Transverse colon (tissue), 4 donors: ENCODE results near the gene PARD6B. TPM values are rescaled to one million over a fixed set of nuclear protein-coding genes. Genes with fewer than 3 reads are reported as not detected.

ENCODE experiments used
- DNase-seq: peaks from one replicate; pipeline ENCODE4 v3.0.0-alpha.2; 2019
- H3K27ac ChIP-seq, 4 donors: fragments of 200-600 bp; sonication (generic); 2 replicates each; pipeline ENCODE4 v1.5.1; 2016 to 2018; ENCODE audit warnings: inconsistent platforms in 4 of 4
- H3K27me3 ChIP-seq: fragments of 200-600 bp; sonication (generic); 2 replicates; pipeline ENCODE4 v1.5.1; 2017; ENCODE audit warnings: inconsistent platforms
- H3K36me3 ChIP-seq, 4 donors: fragments of 200-600 bp; sonication (generic); 2 replicates each; pipeline ENCODE4 v1.5.1; 2017 to 2019; ENCODE audit warnings: inconsistent platforms in 4 of 4
- H3K4me1 ChIP-seq, 4 donors: fragments of 200-600 bp; sonication (generic); 2 replicates each; pipeline ENCODE4 v1.5.1; 2017 to 2020; ENCODE audit warnings: inconsistent platforms in 4 of 4
- H3K4me3 ChIP-seq, 4 donors: fragments of 200-600 bp; sonication (generic); 1 replicate in 1 of 4; 2 replicates in 3 of 4; pipeline versions ENCODE4 v1.5.1 to v1.6.1; 2017 to 2019; ENCODE audit warnings: inconsistent platforms in 4 of 4
- H3K9me3 ChIP-seq, 2 donors: fragments of 200-600 bp; sonication (generic); 2 replicates each; pipeline ENCODE4 v1.5.1; 2017 to 2019; ENCODE audit warnings: inconsistent platforms in 2 of 2
- EP300 ChIP-seq: sonication (generic); formaldehyde crosslinking; IDR thresholded peaks from one replicate; pipeline ENCODE4 v1.6.1; 2017; ENCODE audit warnings: antibody characterized with exemption, low read depth
- POLR2A ChIP-seq: fragments of 450-650 bp; IDR thresholded peaks from one replicate; pipeline ENCODE4 v1.6.1; 2016; ENCODE audit warnings: antibody characterized with exemption, mild to moderate bottlenecking, moderate library complexity
- POLR2AphosphoS5 ChIP-seq, 3 donors: sonication (generic); formaldehyde crosslinking; IDR thresholded peaks; one replicate each; pipeline ENCODE4 v1.6.1; 2016; ENCODE audit warnings: antibody characterized with exemption in 3 of 3
- WGBS, 2 donors: methylation state at CpG; one replicate each; pipeline ENCODE4 v1.1.5; 2018; ENCODE audit warnings: low coverage in 1 of 2; 5-methylcytosine and 5-hydroxymethylcytosine counted together
- in situ Hi-C, 4 donors: fragments of 200-750 bp; cut with MboI; loops; one replicate each; pipeline versions ENCODE4 v1.15.0 to v1.15.1; 2017; ENCODE audit warnings: low sequenced_read_pairs in 3 of 4, low pct_ligation_motif_present in 1 of 4, low pct_unique_long_range_greater_than_20kb in 1 of 4
- intact Hi-C: fragments of 100-400 bp; cut with DNase I; formaldehyde crosslinking; loops from one replicate; pipeline ENCODE4 v1.15.1; 2023; ENCODE audit warnings: low total_unique reads
- total RNA-seq, 4 donors: library from RNA; depleted of rRNA; stranded (reverse); fragments of >200 nt; gene quantifications; one replicate each; pipeline ENCODE4 v1.1.0, GENCODE V29; 2016
- TF ChIP-seq, protein P1 (sequence below), 5 experiments: fragments of 200-600 bp in 3 of 5; fragments of 450-650 bp in 2 of 5; sonication (generic) in 3 of 5; IDR thresholded peaks; 1 replicate in 2 of 5; 2 replicates in 3 of 5; pipeline ENCODE4 v1.5.1; 2016 to 2017; ENCODE audit warnings: antibody characterized with exemption in 5 of 5, inconsistent platforms in 3 of 5, mild to moderate bottlenecking in 2 of 5, moderate library complexity in 1 of 5

The PARD6B gene, protein sequence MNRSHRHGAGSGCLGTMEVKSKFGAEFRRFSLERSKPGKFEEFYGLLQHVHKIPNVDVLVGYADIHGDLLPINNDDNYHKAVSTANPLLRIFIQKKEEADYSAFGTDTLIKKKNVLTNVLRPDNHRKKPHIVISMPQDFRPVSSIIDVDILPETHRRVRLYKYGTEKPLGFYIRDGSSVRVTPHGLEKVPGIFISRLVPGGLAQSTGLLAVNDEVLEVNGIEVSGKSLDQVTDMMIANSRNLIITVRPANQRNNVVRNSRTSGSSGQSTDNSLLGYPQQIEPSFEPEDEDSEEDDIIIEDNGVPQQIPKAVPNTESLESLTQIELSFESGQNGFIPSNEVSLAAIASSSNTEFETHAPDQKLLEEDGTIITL
- total RNA-seq = 10 to 100 TPM in 3 of 4 donors, 1 to 10 TPM in 1; 1.2 to 34.8 (median 17.2) TPM

DNA sequence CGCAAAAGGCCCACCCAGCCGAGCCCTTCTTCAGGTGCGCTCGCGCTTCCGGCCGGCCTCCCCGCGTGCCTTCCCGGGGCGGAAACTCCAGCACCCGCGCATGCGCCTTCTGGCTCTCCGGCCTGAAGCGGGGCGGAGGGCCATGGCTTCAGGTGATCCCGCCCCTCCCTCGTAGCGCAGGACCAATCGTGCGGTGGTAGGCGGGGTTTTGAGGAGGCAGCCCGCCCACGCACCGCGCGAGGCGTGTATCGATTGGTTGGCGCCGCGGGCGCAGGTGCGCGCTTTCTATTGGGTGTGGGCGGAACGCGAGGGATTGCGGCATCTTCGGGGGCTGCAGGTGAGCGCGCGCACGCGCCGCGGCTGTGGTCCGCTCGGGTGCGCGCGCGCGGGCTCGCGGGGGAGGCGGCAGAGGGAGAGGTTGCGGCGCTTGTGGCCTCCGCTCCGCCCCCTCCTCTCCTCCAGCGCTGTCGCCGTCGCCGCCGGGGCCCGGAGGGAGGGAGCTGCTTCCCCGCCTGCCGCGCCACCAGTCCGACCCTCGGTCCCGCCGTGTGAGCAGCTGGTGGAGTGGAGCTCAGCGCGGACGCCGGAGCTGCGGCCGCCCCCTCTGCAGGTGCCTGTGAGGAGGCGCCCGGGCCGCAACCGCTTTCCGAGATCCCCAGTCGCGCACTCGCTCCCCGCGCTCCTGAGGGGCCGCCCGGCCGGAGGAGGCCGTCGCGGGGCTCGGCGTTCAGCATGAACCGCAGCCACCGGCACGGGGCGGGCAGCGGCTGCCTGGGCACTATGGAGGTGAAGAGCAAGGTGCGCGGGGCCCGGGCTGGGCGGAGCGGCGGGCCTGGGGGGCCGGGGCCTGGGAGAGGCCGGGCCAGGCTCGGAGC, at the start of gene PARD6B:
Gene PARD6B (plus strand): TSS at position 526 of the 875 bp plus-strand sequence. CDS start 207 bp downstream, at position 733.
- in situ Hi-C loops (loop anchor here in 3 of 4 donors (25.0 kb wide), 2 partner anchors 244 to 544 kb away; partner anchors contain the start of gene CEBPB (in 1 of the 3)), intact Hi-C loops (loop anchor here (5.0 kb wide), 1 partner anchor 94 kb away; no protein-coding TSS in a partner anchor)
- H3K9me3 ChIP-seq = no peaks in the 10 kb centered on the region
- peak within 1 kb of the TSS; percentile 89 to 92 (median 90) for H3K27ac ChIP-seq
- 1% methylated on average over 83 of the region's 114 CpGs; no CpG with 5 or more reads in 1 of the 2 donors for WGBS, 2 donors
- no peaks in the 10 kb centered on the region for H3K27me3 ChIP-seq
- H3K4me1 ChIP-seq = peaks cover 7 to 59% (median 16%) of the 10 kb centered on the region in 4 donors
- H3K36me3 ChIP-seq = no peaks in the 10 kb centered on the region
- TF ChIP-seq POLR2AphosphoS5 (IDR thresholded peaks at IDR 0.05) = peak; percentile 26 to 83 (median 82)
- TF ChIP-seq POLR2A = peak; percentile 80
- TF ChIP-seq, protein P1, sequence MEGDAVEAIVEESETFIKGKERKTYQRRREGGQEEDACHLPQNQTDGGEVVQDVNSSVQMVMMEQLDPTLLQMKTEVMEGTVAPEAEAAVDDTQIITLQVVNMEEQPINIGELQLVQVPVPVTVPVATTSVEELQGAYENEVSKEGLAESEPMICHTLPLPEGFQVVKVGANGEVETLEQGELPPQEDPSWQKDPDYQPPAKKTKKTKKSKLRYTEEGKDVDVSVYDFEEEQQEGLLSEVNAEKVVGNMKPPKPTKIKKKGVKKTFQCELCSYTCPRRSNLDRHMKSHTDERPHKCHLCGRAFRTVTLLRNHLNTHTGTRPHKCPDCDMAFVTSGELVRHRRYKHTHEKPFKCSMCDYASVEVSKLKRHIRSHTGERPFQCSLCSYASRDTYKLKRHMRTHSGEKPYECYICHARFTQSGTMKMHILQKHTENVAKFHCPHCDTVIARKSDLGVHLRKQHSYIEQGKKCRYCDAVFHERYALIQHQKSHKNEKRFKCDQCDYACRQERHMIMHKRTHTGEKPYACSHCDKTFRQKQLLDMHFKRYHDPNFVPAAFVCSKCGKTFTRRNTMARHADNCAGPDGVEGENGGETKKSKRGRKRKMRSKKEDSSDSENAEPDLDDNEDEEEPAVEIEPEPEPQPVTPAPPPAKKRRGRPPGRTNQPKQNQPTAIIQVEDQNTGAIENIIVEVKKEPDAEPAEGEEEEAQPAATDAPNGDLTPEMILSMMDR (IDR thresholded peaks at IDR 0.05) = peak in 1 of 5 experiments; percentile 22
- no peak for TF ChIP-seq EP300
- peak; percentile 99 for DNase-seq
- H3K4me3 ChIP-seq = peak within 1 kb of the TSS; percentile 72 to 84 (median 77)

DNA sequence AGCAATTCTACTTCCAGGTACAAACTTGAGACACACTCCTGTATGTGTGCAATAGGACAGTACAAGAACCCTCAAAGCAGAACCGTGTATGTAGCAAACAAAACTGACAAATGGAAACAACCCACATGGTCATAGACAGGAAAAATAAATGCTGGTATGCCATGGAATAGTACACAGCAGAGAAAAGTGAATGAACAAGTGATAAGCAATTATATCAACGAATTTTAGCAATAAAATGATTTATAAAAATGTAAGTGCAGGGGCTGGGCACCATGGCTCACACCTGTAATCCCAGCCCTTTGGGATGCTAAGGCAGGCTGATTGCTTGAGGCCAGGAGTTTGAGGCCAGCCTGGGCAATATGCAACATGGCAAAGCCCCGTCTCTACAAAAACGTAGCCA, 49.3 kb upstream of the PARD6B start:
- Histone ChIP-seq H3K4me3 (no peak overlapping the region), H3K27me3 (no peaks in the 10 kb centered on the region), H3K9me3 (no peaks in the 10 kb centered on the region), H3K27ac (no peak overlapping the region), H3K4me1 (peaks cover 0 to 3% (median 1%) of the 10 kb centered on the region in 4 donors), H3K36me3 (no peaks in the 10 kb centered on the region)
- TF ChIP-seq, protein P1 (IDR thresholded peaks at IDR 0.05) = no peak
- TF ChIP-seq POLR2AphosphoS5 (IDR thresholded peaks at IDR 0.05) = no peak
- no peak for TF ChIP-seq EP300
- no peak for TF ChIP-seq POLR2A
- in situ Hi-C loops = no loop called here
- WGBS, 2 donors = 55 to 61% methylated on average over 2 to 4 of the region's 4 CpGs
- intact Hi-C loops = no loop called here
- DNase-seq = no peak

DNA sequence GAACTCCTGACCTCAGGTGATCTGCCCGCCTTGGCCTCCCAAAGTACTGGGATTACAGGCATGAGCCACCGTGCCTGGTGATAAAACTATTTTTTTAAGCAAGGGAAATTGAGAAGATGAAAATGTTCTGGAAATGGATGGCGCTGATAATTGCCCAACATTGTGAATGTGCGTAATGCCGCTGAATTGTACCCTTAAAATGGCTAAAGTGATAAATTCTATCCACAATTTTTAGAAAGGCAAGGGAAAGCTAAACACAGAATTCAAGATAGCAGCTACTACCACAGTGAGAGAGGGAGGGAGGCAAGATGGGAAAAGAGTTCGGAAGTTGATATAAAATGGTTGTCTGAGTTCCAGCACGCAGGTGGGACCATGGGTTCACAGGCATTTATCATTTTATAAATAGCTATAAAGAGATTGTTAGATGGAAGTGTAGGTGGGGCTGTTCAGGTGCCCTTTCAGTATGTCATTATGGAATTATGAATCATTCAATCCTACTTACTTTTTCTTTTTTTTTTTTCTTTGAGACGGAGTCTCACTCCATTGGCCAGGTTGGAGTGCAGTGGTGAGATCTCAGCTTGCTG, 48.3 kb upstream of the PARD6B start:
- H3K27ac ChIP-seq = no peak overlapping the region
- peaks cover 0 to 3% (median 1%) of the 10 kb centered on the region in 4 donors for H3K4me1 ChIP-seq
- no peaks in the 10 kb centered on the region for H3K27me3 ChIP-seq
- no peak overlapping the region for H3K4me3 ChIP-seq
- no peak for DNase-seq
- no peaks in the 10 kb centered on the region for H3K36me3 ChIP-seq
- no peak for TF ChIP-seq POLR2AphosphoS5 (IDR thresholded peaks at IDR 0.05)
- TF ChIP-seq EP300 = no peak
- no peak for TF ChIP-seq POLR2A
- TF ChIP-seq, protein P1 (IDR thresholded peaks at IDR 0.05) = no peak
- 72 to 74% methylated on average over 6 to 8 of the region's 8 CpGs for WGBS, 2 donors
- in situ Hi-C loops (no loop called here), intact Hi-C loops (no loop called here)
- H3K9me3 ChIP-seq = no peaks in the 10 kb centered on the region
